Activated naive CD8-positive, alpha-beta T cell treated with anti-CD3 and anti-CD28 coated beads, Interleukin-2, amount 10 ng/mL, durations not matched to agents 7 days and 5 days (primary cell): Measurements from ENCODE around the gene ATP6V0E1. TPM values are rescaled to one million over a fixed set of nuclear protein-coding genes. Genes with fewer than 3 reads are reported as not detected.

Source experiments
- ATAC-seq: fragments of 150-1000 bp; cut with Tn5 transposase; one replicate; pipeline ENCODE4 v1.10.0; 2021; ENCODE audit warnings: low read depth, moderate library complexity
- POLR2A ChIA-PET: fragments of 350-600 bp; sonication (Branson Sonifier 250); formaldehyde crosslinking; loops from one replicate; lab custom pipeline; 2021; ENCODE audit warnings: antibody characterized with exemption; lab: Charles Lee
- DNase-seq: peaks from one replicate; pipeline ENCODE4 v3.0.0; 2021
- H3K27ac Mint-ChIP-seq: one replicate; pipeline ENCODE4 v1.8.0; 2022; ENCODE audit warnings: mild to moderate bottlenecking, mixed read lengths
- H3K27me3 Mint-ChIP-seq: one replicate; pipeline ENCODE4 v1.8.0; 2022; ENCODE audit warnings: mild to moderate bottlenecking, moderate library complexity, mixed read lengths
- H3K36me3 Mint-ChIP-seq: one replicate; pipeline ENCODE4 v1.8.0; 2021; ENCODE audit warnings: mild to moderate bottlenecking, mixed read lengths
- H3K4me1 Mint-ChIP-seq: one replicate; pipeline ENCODE4 v1.8.0; 2021; ENCODE audit warnings: mixed read lengths
- H3K4me3 Mint-ChIP-seq: one replicate; pipeline ENCODE4 v1.8.0; 2022; ENCODE audit warnings: mild to moderate bottlenecking, moderate library complexity, mixed read lengths
- H3K9me3 Mint-ChIP-seq: one replicate; pipeline ENCODE4 v1.8.0; 2021; ENCODE audit warnings: mixed read lengths
- total RNA-seq, 2 experiments: library from RNA; stranded (reverse); gene quantifications; one replicate each; pipeline ENCODE4 v1.2.3, GENCODE V29; 2021

The ATP6V0E1 gene
- total RNA-seq: 100 to 1,000 TPM; 131 to 142 TPM

DNA sequence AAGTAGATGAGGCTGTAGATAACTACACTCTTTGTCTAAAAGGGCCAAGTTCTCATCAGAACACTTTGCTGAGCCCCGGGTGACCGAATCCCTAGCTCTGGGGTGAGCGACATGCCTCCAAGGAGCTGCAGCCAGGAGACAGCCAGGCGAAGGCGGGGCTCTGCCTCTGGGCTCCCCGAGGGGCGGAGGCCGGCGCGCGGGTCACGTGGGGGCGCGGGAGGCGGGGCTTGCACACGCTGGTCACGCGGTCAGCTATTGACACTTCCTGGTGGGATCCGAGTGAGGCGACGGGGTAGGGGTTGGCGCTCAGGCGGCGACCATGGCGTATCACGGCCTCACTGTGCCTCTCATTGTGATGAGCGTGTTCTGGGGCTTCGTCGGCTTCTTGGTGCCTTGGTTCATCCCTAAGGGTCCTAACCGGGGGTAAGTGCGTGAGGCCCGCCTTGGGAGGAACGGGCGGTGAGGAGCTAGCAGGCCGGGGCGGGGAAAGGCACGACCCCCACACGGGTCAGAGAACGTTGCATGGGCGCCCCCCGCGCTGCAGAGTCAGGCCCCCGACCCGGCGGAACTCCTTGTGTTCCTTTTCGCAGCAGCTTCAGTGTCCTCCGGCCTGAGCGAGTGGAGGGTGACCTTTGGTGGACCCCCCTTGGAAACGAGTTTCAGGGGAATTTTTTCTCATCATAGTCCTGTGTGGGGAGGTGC, at the start of gene ATP6V0E1:
Gene ATP6V0E1, plus strand, starts transcription at position 230 of the 702 bp plus-strand sequence. Its CDS starts 90 bp downstream, at position 320.
- peak within 1 kb of the TSS; percentile 99 for H3K27ac Mint-ChIP-seq
- POLR2A ChIA-PET: interaction anchor here (0.6 to 2.3 kb wide), 24 partner anchors 10 to 632 kb away, joined by 3 to 35 read pairs (median 4); partner anchors contain the start of genes BNIP1, BOD1, DUSP1 and RPL26L1
- DNase-seq (peak; percentile 98), ATAC-seq (peak; percentile 88)
- no peaks in the 10 kb centered on the region for H3K9me3 Mint-ChIP-seq
- peaks cover 3% of the 10 kb centered on the region for H3K27me3 Mint-ChIP-seq
- H3K4me1 Mint-ChIP-seq: peaks cover 20% of the 10 kb centered on the region
- peaks cover 15% of the 10 kb centered on the region for H3K36me3 Mint-ChIP-seq
- H3K4me3 Mint-ChIP-seq: peak within 1 kb of the TSS; percentile 98

- H3K36me3 Mint-ChIP-seq: peaks cover 4% of the 10 kb centered on the region
- POLR2A ChIA-PET: no interaction called here
Measured at GRCh38 chr5:172935096-172935495, 48.5 kb upstream of the ATP6V0E1 start.

GRCh38 chr5:172936401-172936800, 47.2 kb upstream of the ATP6V0E1 start:
- Mint-ChIP-seq H3K4me1 (peaks cover 6% of the 10 kb centered on the region), H3K27me3 (no peaks in the 10 kb centered on the region), H3K4me3 (no peak overlapping the region), H3K27ac (no peak overlapping the region), H3K36me3 (peaks cover 4% of the 10 kb centered on the region), H3K9me3 (no peaks in the 10 kb centered on the region)
- POLR2A ChIA-PET: no interaction called here
- no peak for DNase-seq
- no peak for ATAC-seq

More at GRCh38 chr5:172935096-172935495, 48.5 kb upstream of the ATP6V0E1 start:
- no peak overlapping the region for H3K4me3 Mint-ChIP-seq
- no peaks in the 10 kb centered on the region for H3K9me3 Mint-ChIP-seq
- H3K4me1 Mint-ChIP-seq: peaks cover 6% of the 10 kb centered on the region
- H3K27ac Mint-ChIP-seq: no peak overlapping the region
- DNase-seq (no peak), ATAC-seq (no peak)
- no peaks in the 10 kb centered on the region for H3K27me3 Mint-ChIP-seq

DNA sequence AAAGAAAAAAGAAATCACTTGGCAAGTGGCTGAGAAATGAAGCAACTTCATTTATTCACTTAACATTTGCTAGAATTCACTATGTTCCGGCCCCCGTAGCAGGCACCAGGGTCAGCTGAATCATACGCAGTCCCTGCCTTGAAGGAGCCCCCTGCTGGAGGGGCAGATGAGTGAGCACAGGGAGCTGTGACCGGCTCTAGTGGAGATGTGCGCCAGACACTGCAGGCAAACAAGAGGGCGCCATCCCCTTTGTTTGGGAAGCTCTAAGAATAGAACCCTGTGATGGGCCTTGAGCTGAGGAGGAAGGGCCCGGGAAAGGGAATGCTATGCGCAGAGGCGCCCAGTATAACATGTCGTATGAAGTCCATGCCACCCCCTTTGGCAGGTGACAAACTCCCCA, 44.5 kb upstream of the ATP6V0E1 start:
- DNase-seq (no peak), ATAC-seq (no peak)
- Mint-ChIP-seq H3K4me1 (peaks cover 1% of the 10 kb centered on the region), H3K27me3 (no peaks in the 10 kb centered on the region), H3K36me3 (peaks cover 4% of the 10 kb centered on the region), H3K4me3 (no peak overlapping the region), H3K9me3 (no peaks in the 10 kb centered on the region), H3K27ac (no peak overlapping the region)
- POLR2A ChIA-PET: interaction anchor here (0.7 kb wide), 1 partner anchor 211 kb away, joined by 4 read pairs; no protein-coding TSS in a partner anchor

DNA sequence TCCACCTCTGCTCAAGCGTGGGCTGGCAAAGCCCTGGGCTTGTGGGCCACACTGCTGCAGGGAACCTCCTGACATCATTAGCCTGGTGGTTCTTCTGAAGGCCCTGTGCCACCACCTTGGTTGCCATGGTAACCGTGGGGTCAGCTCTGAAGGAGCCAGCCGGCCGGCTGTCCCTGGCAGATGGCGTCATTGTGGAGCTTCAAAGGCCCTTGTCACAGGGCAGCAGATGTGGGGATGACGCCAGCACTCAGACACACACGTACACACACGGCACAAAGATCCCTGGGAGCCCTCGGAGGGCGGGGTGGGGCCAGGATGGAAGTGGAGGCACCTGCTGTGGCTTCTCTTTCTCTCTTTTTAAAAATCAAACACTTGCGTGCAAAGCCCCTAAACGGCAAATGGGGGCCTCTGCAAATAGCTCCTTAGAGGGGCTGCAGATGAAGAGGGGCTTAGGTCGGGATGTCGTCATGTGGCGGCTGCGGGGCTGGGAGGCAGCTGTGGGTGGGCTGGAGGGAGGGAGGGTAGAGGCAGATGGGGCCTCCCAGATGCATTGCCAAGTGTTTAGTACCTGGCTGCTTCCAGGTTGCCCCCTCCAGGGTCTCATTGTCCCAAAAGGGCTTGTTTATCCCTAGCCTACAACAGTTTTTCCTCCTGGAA, 43.8 kb upstream of the ATP6V0E1 start:
- Mint-ChIP-seq H3K27ac (no peak overlapping the region), H3K9me3 (no peaks in the 10 kb centered on the region), H3K27me3 (no peaks in the 10 kb centered on the region), H3K36me3 (peaks cover 4% of the 10 kb centered on the region), H3K4me3 (no peak overlapping the region), H3K4me1 (peaks cover 1% of the 10 kb centered on the region)
- ATAC-seq: no peak
- POLR2A ChIA-PET: no interaction called here
- DNase-seq: no peak

DNA sequence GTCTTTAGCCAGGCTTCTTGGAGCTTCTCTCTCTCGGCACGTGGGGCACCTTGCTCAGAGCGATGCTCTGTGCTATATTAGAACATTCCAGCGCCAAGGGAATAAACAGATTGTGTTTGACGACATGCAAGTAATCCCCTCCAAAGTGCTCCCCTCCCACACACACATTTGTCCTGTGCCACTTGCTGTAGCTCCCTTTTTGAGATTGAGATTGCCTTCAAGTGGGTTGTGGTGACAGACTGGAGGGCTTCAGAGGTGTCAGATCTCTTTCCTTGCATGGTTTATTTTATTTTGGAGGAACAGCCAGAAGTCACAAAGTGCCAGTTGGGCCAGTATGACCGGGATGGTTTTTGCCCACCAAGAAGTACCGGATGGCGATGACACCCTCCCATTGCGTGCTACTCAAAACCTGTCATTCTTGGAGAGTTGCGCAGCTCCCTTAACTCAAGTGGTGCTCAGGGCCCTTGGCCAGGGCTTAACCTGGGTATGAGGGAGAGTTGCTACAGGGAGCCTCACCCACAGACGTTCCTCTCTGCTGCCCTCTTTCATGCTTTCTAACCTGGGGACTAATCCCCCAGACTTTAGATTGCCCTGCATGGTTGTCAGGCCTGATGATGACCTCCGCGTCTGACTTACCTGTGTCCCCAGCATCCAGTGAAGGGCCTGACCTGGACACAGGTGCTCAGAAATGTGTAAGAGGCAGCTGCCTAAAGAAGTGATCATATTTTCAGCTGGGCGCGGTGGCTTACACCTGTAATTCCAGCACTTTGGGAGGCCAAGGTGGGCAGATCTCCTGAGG, 43.1 kb upstream of the ATP6V0E1 start:
- Mint-ChIP-seq H3K9me3 (no peaks in the 10 kb centered on the region), H3K27ac (no peak overlapping the region), H3K27me3 (no peaks in the 10 kb centered on the region), H3K36me3 (peaks cover 4% of the 10 kb centered on the region), H3K4me1 (peaks cover 1% of the 10 kb centered on the region), H3K4me3 (no peak overlapping the region)
- ATAC-seq: no peak
- POLR2A ChIA-PET: interaction anchor here (1.2 kb wide), 1 partner anchor 18 kb away, joined by 4 read pairs; the partner anchor contains the start of gene RPL26L1
- no peak for DNase-seq

GRCh38 chr5:172941067-172941516, 42.5 kb upstream of the ATP6V0E1 start:
- Mint-ChIP-seq H3K36me3 (peaks cover 3% of the 10 kb centered on the region), H3K9me3 (no peaks in the 10 kb centered on the region), H3K27ac (no peak overlapping the region), H3K4me3 (no peak overlapping the region), H3K4me1 (peaks cover 1% of the 10 kb centered on the region), H3K27me3 (no peaks in the 10 kb centered on the region)
- POLR2A ChIA-PET: interaction anchor here (1.2 kb wide), 1 partner anchor 18 kb away, joined by 4 read pairs; the partner anchor contains the start of gene RPL26L1
- ATAC-seq: no peak
- no peak for DNase-seq

DNA sequence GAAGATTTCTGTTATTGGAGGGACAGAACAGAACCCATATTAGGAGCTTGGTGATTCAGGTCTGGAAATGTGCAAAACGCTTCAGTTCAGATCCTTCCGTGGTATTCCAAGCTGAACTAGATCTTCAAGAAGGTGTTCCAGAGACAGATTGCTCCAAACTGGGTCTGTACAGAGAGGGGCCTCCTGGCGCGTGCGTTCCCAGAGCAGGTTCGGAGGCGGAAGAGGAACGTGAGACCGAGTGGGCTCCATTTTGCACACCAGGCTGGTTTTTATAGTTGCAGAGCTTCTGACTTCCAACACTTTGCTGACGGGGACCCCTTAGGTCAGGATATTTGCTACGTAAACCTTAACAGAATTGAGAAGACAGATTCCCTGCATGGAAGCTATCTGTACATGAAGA, 41.0 kb upstream of the ATP6V0E1 start:
- DNase-seq (no peak), ATAC-seq (no peak)
- Mint-ChIP-seq H3K36me3 (no peaks in the 10 kb centered on the region), H3K4me1 (no peaks in the 10 kb centered on the region), H3K4me3 (no peak overlapping the region), H3K27ac (no peak overlapping the region), H3K27me3 (no peaks in the 10 kb centered on the region), H3K9me3 (no peaks in the 10 kb centered on the region)
- POLR2A ChIA-PET: no interaction called here

- DNase-seq (no peak), ATAC-seq (no peak)
- H3K27me3 Mint-ChIP-seq: no peaks in the 10 kb centered on the region
- no peak overlapping the region for H3K27ac Mint-ChIP-seq
- POLR2A ChIA-PET: no interaction called here
- H3K9me3 Mint-ChIP-seq: no peaks in the 10 kb centered on the region
- H3K4me3 Mint-ChIP-seq: no peak overlapping the region
- no peaks in the 10 kb centered on the region for H3K4me1 Mint-ChIP-seq
- no peaks in the 10 kb centered on the region for H3K36me3 Mint-ChIP-seq
Measured at GRCh38 chr5:172943283-172943841, 40.2 kb upstream of the ATP6V0E1 start.

DNA sequence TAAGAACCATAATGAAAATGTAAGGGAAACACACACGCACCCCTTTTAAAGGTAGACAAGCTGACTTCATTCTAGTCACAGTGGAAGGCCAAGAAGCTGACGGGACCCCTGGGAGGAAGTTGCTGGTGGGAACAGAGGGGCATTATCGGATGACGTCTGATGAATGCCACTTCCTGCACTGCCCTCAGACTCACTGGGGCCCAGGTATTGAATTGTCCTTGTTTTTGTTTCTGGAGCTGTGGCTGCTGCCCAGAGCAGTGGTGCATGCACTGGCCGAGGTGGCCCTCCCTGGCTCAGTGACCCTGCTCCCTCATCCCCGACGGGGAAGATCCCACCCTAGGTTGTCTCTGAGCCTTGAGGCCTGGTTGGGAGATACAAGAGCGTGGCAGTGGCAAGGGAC, 39.7 kb upstream of the ATP6V0E1 start:
- no peaks in the 10 kb centered on the region for H3K9me3 Mint-ChIP-seq
- no peaks in the 10 kb centered on the region for H3K36me3 Mint-ChIP-seq
- H3K27me3 Mint-ChIP-seq: no peaks in the 10 kb centered on the region
- ATAC-seq: no peak
- no peak overlapping the region for H3K4me3 Mint-ChIP-seq
- no peaks in the 10 kb centered on the region for H3K4me1 Mint-ChIP-seq
- POLR2A ChIA-PET: no interaction called here
- no peak overlapping the region for H3K27ac Mint-ChIP-seq
- no peak for DNase-seq

DNA sequence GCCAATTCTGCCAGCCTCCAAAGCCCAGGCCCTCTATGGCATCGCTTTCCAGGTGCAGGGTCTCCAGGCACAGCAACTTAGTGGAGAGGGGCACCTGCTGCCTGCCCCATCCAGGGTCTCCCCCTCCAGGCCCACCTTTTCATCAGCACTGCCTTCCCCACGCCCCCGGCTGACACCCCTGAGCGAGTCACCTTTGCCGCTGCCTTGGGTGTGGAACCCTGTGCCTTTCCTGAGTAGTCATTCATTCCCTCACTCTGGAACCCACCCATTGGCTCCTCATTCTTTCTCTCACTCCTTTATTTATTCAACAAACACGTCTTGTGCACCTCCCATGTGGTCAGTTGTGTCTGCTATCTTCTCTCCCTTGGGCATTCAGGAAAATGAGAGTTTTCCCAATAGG, 38.8 kb upstream of the ATP6V0E1 start:
- no peaks in the 10 kb centered on the region for H3K9me3 Mint-ChIP-seq
- H3K27me3 Mint-ChIP-seq: no peaks in the 10 kb centered on the region
- no peak overlapping the region for H3K4me3 Mint-ChIP-seq
- H3K27ac Mint-ChIP-seq: no peak overlapping the region
- POLR2A ChIA-PET: interaction anchor here (0.6 kb wide), 2 partner anchors 653 to 1266 kb away, joined by 3 to 4 read pairs; no protein-coding TSS in a partner anchor
- no peaks in the 10 kb centered on the region for H3K36me3 Mint-ChIP-seq
- H3K4me1 Mint-ChIP-seq: peaks cover 1% of the 10 kb centered on the region
- no peak for ATAC-seq
- DNase-seq: no peak

GRCh38 chr5:172945151-172945550, 38.4 kb upstream of the ATP6V0E1 start:
- no peaks in the 10 kb centered on the region for H3K27me3 Mint-ChIP-seq
- H3K36me3 Mint-ChIP-seq: no peaks in the 10 kb centered on the region
- H3K9me3 Mint-ChIP-seq: no peaks in the 10 kb centered on the region
- no peak for DNase-seq
- H3K4me1 Mint-ChIP-seq: peaks cover 1% of the 10 kb centered on the region
- H3K27ac Mint-ChIP-seq: no peak overlapping the region
- ATAC-seq: no peak
- no peak overlapping the region for H3K4me3 Mint-ChIP-seq
- POLR2A ChIA-PET: interaction anchor here (0.6 kb wide), 1 partner anchor 653 kb away, joined by 4 read pairs; no protein-coding TSS in a partner anchor

GRCh38 chr5:172946146-172946545, 37.4 kb upstream of the ATP6V0E1 start:
- ATAC-seq (no peak), DNase-seq (no peak)
- no peaks in the 10 kb centered on the region for H3K27me3 Mint-ChIP-seq
- H3K4me3 Mint-ChIP-seq: no peak overlapping the region
- no peak overlapping the region for H3K27ac Mint-ChIP-seq
- peaks cover 1% of the 10 kb centered on the region for H3K4me1 Mint-ChIP-seq
- POLR2A ChIA-PET: no interaction called here
- no peaks in the 10 kb centered on the region for H3K36me3 Mint-ChIP-seq
- no peaks in the 10 kb centered on the region for H3K9me3 Mint-ChIP-seq
